OCI-LY1 (cell line): ENCODE results near the gene CTBP2.

Experiments
- H2AFZ ChIP-seq: fragments of 200-600 bp; sonication (generic), shearing (Covaris generic); 2 replicates; pipeline ENCODE4 v1.6.0; 2014; ENCODE audit warnings: antibody characterized with exemption, mild to moderate bottlenecking, low read length
- H3F3A ChIP-seq: fragments of 200-600 bp; sonication (generic), shearing (Covaris generic); 2 replicates; pipeline ENCODE4 v1.6.0; 2014; ENCODE audit warnings: mild to moderate bottlenecking, antibody characterized with exemption, low read length, moderate library complexity; ENCODE audit not compliant: insufficient read depth
- H3K27ac ChIP-seq: fragments of 200-600 bp; sonication (generic); 2 replicates; pipeline ENCODE4 v1.5.1; 2014; ENCODE audit warnings: low read length, mixed run types, mild to moderate bottlenecking, low read depth; ENCODE audit not compliant: poor library complexity, severe bottlenecking
- H3K27me3 ChIP-seq: fragments of 200-600 bp; sonication (generic); 2 replicates; pipeline ENCODE4 v1.6.0; 2014; ENCODE audit warnings: antibody characterized with exemption, mild to moderate bottlenecking, low read length, moderate library complexity; ENCODE audit not compliant: insufficient read depth
- H3K36me3 ChIP-seq: fragments of 200-600 bp; sonication (generic); 2 replicates; pipeline ENCODE4 v1.6.1; 2014; ENCODE audit warnings: mild to moderate bottlenecking, antibody characterized with exemption, low read length, moderate library complexity, mixed read lengths; ENCODE audit not compliant: insufficient read depth
- H3K4me1 ChIP-seq: fragments of 200-600 bp; sonication (generic); 2 replicates; pipeline ENCODE4 v1.5.1; 2014; ENCODE audit warnings: mild to moderate bottlenecking, low read length, moderate library complexity; ENCODE audit not compliant: insufficient read depth, severe bottlenecking
- H3K4me2 ChIP-seq: fragments of 200-600 bp; sonication (generic), shearing (Covaris generic); 2 replicates; pipeline ENCODE4 v1.6.1; 2014; ENCODE audit warnings: low read length
- H3K4me3 ChIP-seq: fragments of 200-600 bp; sonication (generic); 2 replicates; pipeline ENCODE4 v1.5.1; 2014; ENCODE audit warnings: low read length, low read depth, mild to moderate bottlenecking, mixed read lengths; ENCODE audit not compliant: poor library complexity, severe bottlenecking
- H3K79me2 ChIP-seq: fragments of 200-600 bp; shearing (Covaris generic); 2 replicates; pipeline ENCODE4 v1.6.1; 2016; ENCODE audit warnings: mixed run types, low read length, mixed read lengths; ENCODE audit not compliant: insufficient read depth
- H3K9ac ChIP-seq: fragments of 200-600 bp; sonication (generic), shearing (Covaris generic); 2 replicates; pipeline ENCODE4 v1.6.1; 2014; ENCODE audit warnings: mild to moderate bottlenecking, low read length, mixed read lengths
- H3K9me2 ChIP-seq: fragments of 200-600 bp; sonication (generic), shearing (Covaris generic); 2 replicates; pipeline ENCODE4 v1.6.1; 2014; ENCODE audit warnings: low read depth, mild to moderate bottlenecking, low read length, mixed read lengths
- H3K9me3 ChIP-seq: fragments of 200-600 bp; shearing (Covaris generic); 2 replicates; pipeline ENCODE4 v1.6.1; 2014; ENCODE audit warnings: low read length, mixed read lengths
- H4K20me1 ChIP-seq: fragments of 200-600 bp; sonication (generic), shearing (Covaris generic); 2 replicates; pipeline ENCODE4 v1.6.0; 2016; ENCODE audit warnings: mild to moderate bottlenecking, low read length; ENCODE audit not compliant: insufficient read depth
- EZH2 ChIP-seq: fragments of 200-600 bp; sonication (generic), shearing (Covaris generic); IDR thresholded peaks from 2 replicates; pipeline ENCODE4 v1.8.0; 2017; ENCODE audit warnings: borderline replicate concordance, mixed run types, mild to moderate bottlenecking, antibody characterized with exemption, low read length, moderate library complexity, mixed read lengths
- TF ChIP-seq, protein P1 (sequence below): fragments of 200-600 bp; sonication (generic), shearing (Covaris generic); IDR thresholded peaks from 2 replicates; pipeline ENCODE4 v1.5.1; 2017; ENCODE audit warnings: mild to moderate bottlenecking, antibody characterized with exemption, low read length, moderate library complexity, mixed read lengths

Gene CTBP2

DNA sequence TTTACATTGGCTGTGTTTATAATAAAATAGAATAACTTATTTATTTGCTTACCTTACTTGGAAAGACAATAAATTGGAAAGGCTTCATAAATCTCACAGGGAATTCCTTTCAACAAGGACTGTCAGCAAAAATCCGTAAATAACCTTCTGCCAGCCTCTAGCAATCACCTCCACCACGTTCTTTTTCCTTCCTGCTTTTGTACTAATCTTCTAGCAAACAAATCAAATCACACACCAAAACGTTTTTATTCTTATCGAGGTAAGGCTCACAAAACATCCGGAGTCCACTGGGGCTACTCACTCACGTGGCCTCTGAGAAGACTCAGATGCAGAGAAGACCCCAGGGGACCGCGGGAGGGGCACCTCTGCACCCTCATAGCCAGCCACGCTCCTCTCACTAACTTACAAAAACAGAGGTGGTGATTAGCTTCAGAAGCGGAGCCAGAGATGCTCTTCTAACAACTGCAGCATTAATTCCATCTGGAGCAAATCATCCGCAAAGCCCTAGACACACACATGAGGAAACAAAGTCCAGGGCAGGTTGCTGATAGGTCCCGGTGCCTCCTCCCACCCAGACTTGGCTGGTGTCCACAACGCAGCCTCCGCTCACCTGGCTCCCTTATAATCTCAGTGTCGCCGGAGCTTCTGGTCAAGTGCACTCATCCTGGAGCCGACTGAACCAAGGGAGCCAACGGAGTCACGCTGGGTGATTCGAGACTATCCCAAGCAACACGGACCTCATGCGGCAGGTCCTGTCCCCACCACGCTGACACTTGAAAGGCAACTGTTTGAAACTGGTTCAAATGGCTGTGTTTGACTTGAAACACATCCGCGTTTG is 22.5 kb downstream of the CTBP2 start:
- Histone ChIP-seq H2AFZ (no peak overlapping the region), H3K27ac (no peak overlapping the region), H3K79me2 (no peaks in the 10 kb centered on the region), H3K9ac (no peak overlapping the region), H3K4me1 (no peaks in the 10 kb centered on the region), H4K20me1 (no peaks in the 10 kb centered on the region), H3K4me2 (no peak overlapping the region), H3K9me3 (no peaks in the 10 kb centered on the region), H3K4me3 (no peak overlapping the region), H3K27me3 (peaks cover 2% of the 10 kb centered on the region; the same call in 1 of the 2 replicates), H3F3A (no peaks in the 10 kb centered on the region), H3K9me2 (no peaks in the 10 kb centered on the region), H3K36me3 (no peaks in the 10 kb centered on the region)
- TF ChIP-seq EZH2, result no peak
- TF ChIP-seq, protein P1, sequence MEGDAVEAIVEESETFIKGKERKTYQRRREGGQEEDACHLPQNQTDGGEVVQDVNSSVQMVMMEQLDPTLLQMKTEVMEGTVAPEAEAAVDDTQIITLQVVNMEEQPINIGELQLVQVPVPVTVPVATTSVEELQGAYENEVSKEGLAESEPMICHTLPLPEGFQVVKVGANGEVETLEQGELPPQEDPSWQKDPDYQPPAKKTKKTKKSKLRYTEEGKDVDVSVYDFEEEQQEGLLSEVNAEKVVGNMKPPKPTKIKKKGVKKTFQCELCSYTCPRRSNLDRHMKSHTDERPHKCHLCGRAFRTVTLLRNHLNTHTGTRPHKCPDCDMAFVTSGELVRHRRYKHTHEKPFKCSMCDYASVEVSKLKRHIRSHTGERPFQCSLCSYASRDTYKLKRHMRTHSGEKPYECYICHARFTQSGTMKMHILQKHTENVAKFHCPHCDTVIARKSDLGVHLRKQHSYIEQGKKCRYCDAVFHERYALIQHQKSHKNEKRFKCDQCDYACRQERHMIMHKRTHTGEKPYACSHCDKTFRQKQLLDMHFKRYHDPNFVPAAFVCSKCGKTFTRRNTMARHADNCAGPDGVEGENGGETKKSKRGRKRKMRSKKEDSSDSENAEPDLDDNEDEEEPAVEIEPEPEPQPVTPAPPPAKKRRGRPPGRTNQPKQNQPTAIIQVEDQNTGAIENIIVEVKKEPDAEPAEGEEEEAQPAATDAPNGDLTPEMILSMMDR, result no peak

DNA sequence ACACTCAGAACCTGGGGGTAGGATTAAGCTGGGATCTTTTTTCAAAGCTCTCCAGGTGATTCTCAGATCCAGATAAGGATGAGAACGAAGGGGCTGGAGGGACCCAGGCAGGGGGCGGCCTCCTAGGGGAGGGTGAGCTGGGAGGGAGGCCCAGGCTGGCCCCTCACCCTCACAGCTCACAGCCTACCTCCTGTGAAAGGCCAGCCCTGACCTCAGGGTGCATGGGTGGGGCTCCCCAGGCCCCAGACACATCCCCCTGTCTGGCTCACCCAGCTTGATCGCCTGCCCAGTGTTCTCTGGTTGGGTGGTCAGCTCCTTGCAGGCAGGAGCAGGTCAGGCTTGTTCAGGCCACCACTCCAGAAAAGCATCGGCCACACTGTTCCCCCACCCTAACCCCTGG is 24.3 kb downstream of the CTBP2 start:
- no peak overlapping the region for H3K27ac ChIP-seq
- no peaks in the 10 kb centered on the region for H3K4me1 ChIP-seq
- no peaks in the 10 kb centered on the region for H3K9me3 ChIP-seq
- TF ChIP-seq EZH2, result no peak
- TF ChIP-seq, protein P1, result no peak
- H3K4me3 ChIP-seq, result no peak overlapping the region
- no peaks in the 10 kb centered on the region for H4K20me1 ChIP-seq
- no peaks in the 10 kb centered on the region for H3K79me2 ChIP-seq
- peaks cover 6% of the 10 kb centered on the region; the same call in 1 of the 2 replicates for H3K27me3 ChIP-seq
- no peak overlapping the region for H3K4me2 ChIP-seq
- no peak overlapping the region for H2AFZ ChIP-seq
- no peak overlapping the region for H3K9ac ChIP-seq
- no peaks in the 10 kb centered on the region for H3F3A ChIP-seq
- no peaks in the 10 kb centered on the region for H3K9me2 ChIP-seq
- H3K36me3 ChIP-seq, result no peaks in the 10 kb centered on the region

DNA sequence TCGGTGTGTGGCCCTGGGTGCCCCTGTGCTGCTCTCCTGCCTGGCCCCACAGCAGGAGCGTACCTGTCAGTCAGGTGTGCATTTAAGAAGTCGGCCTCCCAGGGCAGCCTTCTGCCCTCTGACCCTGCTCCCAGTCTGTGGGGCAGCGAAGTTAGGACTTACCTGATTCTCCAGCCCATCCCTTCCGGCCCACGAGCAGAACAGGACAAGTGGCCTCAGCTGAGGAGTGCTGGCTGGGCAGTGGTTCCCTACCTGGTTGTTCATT is 24.7 kb downstream of the CTBP2 start:
- Histone ChIP-seq H3K9ac (no peak overlapping the region), H4K20me1 (no peaks in the 10 kb centered on the region), H3K9me2 (no peaks in the 10 kb centered on the region), H3K9me3 (no peaks in the 10 kb centered on the region), H3K36me3 (no peaks in the 10 kb centered on the region), H3K4me3 (no peak overlapping the region), H3K4me1 (no peaks in the 10 kb centered on the region), H2AFZ (no peak overlapping the region), H3K79me2 (no peaks in the 10 kb centered on the region), H3K27ac (no peak overlapping the region), H3K4me2 (no peak overlapping the region), H3F3A (no peaks in the 10 kb centered on the region), H3K27me3 (peaks cover 6% of the 10 kb centered on the region; the same call in 1 of the 2 replicates)
- no peak for TF ChIP-seq EZH2
- TF ChIP-seq, protein P1, result no peak
